GM18505 (cell line): Measurements from ENCODE around the gene ACCSL.

ENCODE experiments used
- ATAC-seq: cut with Tn5 transposase; IDR thresholded peaks from one replicate; pipeline ENCODE4 v1.9.1; 2021; ENCODE audit not compliant: unreplicated experiment
- POLR2A ChIP-seq: IDR thresholded peaks from 4 replicates; pipeline ENCODE4 v1.6.1; 2011; ENCODE audit warnings: borderline replicate concordance; ENCODE audit not compliant: insufficient read depth, insufficient read length; ENCODE audit errors: extremely low read depth

Gene ACCSL

GRCh38 chr11:44010789-44011251 lies 37.0 kb upstream of the ACCSL start:
- ATAC-seq, result no peak
- TF ChIP-seq POLR2A, result no peak

GRCh38 chr11:44011797-44012196 lies 36.0 kb upstream of the ACCSL start:
- no peak for TF ChIP-seq POLR2A
- no peak for ATAC-seq

- no peak for ATAC-seq
- no peak for TF ChIP-seq POLR2A
These were observed 32.7 kb upstream of the ACCSL start for GRCh38 chr11:44014968-44015623.

GRCh38 chr11:44015624-44016007 lies 32.2 kb upstream of the ACCSL start:
- TF ChIP-seq POLR2A, result no peak
- no peak for ATAC-seq

- ATAC-seq, result no peak
- no peak for TF ChIP-seq POLR2A
These were observed 31.6 kb upstream of the ACCSL start for GRCh38 chr11:44016131-44016530.

GRCh38 chr11:44016546-44017442 lies 31.0 kb upstream of the ACCSL start:
- no peak for ATAC-seq
- no peak for TF ChIP-seq POLR2A

GRCh38 chr11:44017443-44018126 lies 30.2 kb upstream of the ACCSL start:
- ATAC-seq, result no peak
- TF ChIP-seq POLR2A, result no peak

GRCh38 chr11:44018127-44018521 lies 29.7 kb upstream of the ACCSL start:
- ATAC-seq, result no peak
- no peak for TF ChIP-seq POLR2A

- TF ChIP-seq POLR2A, result no peak
- ATAC-seq, result no peak
These were observed 29.0 kb upstream of the ACCSL start for GRCh38 chr11:44018829-44019228.

GRCh38 chr11:44024977-44025376 lies 22.8 kb upstream of the ACCSL start:
- TF ChIP-seq POLR2A, result no peak
- ATAC-seq, result no peak

GRCh38 chr11:44025727-44026126 lies 22.1 kb upstream of the ACCSL start:
- ATAC-seq, result no peak

GRCh38 chr11:44028401-44028800 lies 19.4 kb upstream of the ACCSL start:
- ATAC-seq, result no peak
- TF ChIP-seq POLR2A, result no peak

More at GRCh38 chr11:44025727-44026126, 22.1 kb upstream of the ACCSL start:
- no peak for TF ChIP-seq POLR2A

GRCh38 chr11:44028816-44029506 lies 18.8 kb upstream of the ACCSL start:
- TF ChIP-seq POLR2A, result no peak
- no peak for ATAC-seq

GRCh38 chr11:44029507-44029845 lies 18.3 kb upstream of the ACCSL start:
- no peak for ATAC-seq
- TF ChIP-seq POLR2A, result no peak
